SK-N-SH (cell line): ENCODE data around the gene ACTL8.

Source experiments
- JUND ChIP-seq: IDR thresholded peaks from 2 replicates; pipeline ENCODE4 v1.4.0; 2012
- MXI1 ChIP-seq: IDR thresholded peaks from 2 replicates; pipeline ENCODE4 v1.6.1; 2012; ENCODE audit warnings: mild to moderate bottlenecking, low read depth, low read length, improper control_type of control experiment

- TF ChIP-seq MXI1 (no peak), JUND (no peak)
Observed at GRCh38 chr1:17826165-17826488, 71.0 kb downstream of the ACTL8 start.
